SK-N-MC (cell line): ENCODE measurements around the gene CATSPERB.
"Not testable (repeated sequence)": the region's sequence is repeated elsewhere in the genome, so short reads cannot be mapped to it uniquely, and the experiment has no call there.

ENCODE experiments used
- DNase-seq: peaks from one replicate; pipeline ENCODE4 v3.0.0-alpha.2; 2011; ENCODE audit warnings: low read depth, low spot score
- H3K27ac ChIP-seq: fragments of 200-600 bp; sonication (generic); 2 replicates; pipeline ENCODE4 v1.5.1; 2016; ENCODE audit warnings: mixed run types
- H3K36me3 ChIP-seq: fragments of 200-600 bp; sonication (generic); 2 replicates; pipeline ENCODE4 v1.6.1; 2017; ENCODE audit warnings: antibody characterized with exemption, low read length, mixed read lengths; ENCODE audit not compliant: insufficient read depth
- H3K4me3 ChIP-seq: fragments of 200-600 bp; sonication (generic); 2 replicates; pipeline ENCODE4 v1.5.1; 2016
- H3K9ac ChIP-seq: fragments of 200-600 bp; sonication (generic); 2 replicates; pipeline ENCODE4 v1.8.0; 2017; ENCODE audit warnings: mixed run types, mixed read lengths; ENCODE audit not compliant: insufficient read length
- H3K9me3 ChIP-seq: fragments of 200-600 bp; sonication (generic); 2 replicates; pipeline ENCODE4 v1.6.1; 2017; ENCODE audit warnings: low read depth, mild to moderate bottlenecking, antibody characterized with exemption, low read length, moderate library complexity, mixed read lengths
- EZH2 ChIP-seq: fragments of 200-600 bp; sonication (generic); IDR thresholded peaks from one replicate; pipeline ENCODE4 v1.6.1; 2017; ENCODE audit warnings: antibody characterized with exemption
- FOXP2 ChIP-seq: optimal IDR thresholded peaks from 2 replicates; pipeline ENCODE3; 2011; ENCODE audit warnings: mild to moderate bottlenecking, moderate library complexity; ENCODE audit not compliant: insufficient read depth; ENCODE audit errors: extremely low read length, control extremely low read depth
- POLR2AphosphoS5 ChIP-seq: IDR thresholded peaks from 2 replicates; pipeline ENCODE4 v1.6.1; 2012; ENCODE audit warnings: mild to moderate bottlenecking, low read depth, low read length, borderline replicate concordance

CATSPERB gene

DNA sequence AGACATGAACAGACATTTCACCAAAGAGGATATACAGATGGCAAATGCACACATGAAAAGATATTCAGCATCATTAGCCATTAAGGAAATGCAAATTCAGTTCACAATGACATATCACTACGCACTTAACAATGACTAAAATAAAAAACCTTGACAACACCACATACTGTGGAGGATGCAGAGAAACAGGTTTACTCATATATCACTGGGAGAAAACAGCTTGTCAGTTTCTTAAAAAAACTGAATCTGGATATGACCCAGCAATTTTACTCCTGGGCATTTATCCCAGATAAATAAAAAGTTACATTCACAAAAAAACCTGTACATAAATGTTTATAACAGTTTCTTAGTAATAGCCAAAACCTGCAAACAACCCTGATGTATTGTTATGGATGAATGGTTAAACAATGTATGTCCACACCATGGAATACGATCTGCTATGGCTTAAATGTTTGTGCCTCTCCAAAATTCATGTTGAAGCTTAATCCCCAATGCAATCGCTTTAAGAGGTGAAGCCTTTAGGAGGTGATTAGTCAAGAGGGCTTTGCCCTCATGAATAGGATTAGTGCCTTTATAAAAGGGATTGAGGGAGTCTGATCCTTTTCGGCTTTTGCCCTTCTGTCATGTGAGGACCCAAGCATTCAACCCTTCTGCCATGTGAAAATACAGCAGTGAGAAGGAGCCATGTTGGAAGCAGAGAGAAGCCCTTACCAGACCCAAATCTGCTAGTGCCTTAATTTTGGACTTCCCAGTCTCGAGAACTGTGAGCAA, 185.8 kb downstream of the CATSPERB start:
- Histone ChIP-seq H3K9ac (no peak overlapping the region), H3K9me3 (no peaks in the 10 kb centered on the region; the same call in 1 of the 2 replicates), H3K36me3 (no peaks in the 10 kb centered on the region), H3K4me3 (no peak overlapping the region), H3K27ac (no peak overlapping the region)
- TF ChIP-seq POLR2AphosphoS5 (no peak), EZH2 (no peak), FOXP2 (no peak)
- no peak for DNase-seq

DNA sequence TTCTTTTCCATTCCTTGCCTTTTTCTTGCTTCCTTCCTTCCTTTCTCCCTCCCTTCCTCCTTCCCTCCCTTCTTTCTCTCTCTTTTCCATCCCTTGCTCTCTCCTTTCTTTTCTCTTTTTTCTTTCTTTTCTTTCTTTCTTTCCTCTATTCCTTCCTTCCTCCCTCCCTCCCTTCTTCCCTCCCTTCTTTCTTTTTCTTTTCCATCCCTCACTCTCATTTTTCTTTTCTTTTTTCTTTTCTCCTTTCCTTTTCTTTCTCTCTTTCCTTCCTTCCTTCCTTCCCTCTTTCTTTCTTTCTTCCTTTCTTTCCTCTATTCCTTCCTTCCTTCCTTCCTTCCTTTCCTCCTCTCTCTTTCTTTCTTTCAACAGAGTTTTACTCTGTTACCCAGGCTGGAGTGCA, 186.7 kb downstream of the CATSPERB start:
- no peaks in the 10 kb centered on the region for H3K36me3 ChIP-seq
- no peaks in the 10 kb centered on the region; the same call in 1 of the 2 replicates for H3K9me3 ChIP-seq
- no peak overlapping the region for H3K9ac ChIP-seq
- no peak overlapping the region for H3K27ac ChIP-seq
- TF ChIP-seq POLR2AphosphoS5 (no peak), EZH2 (no peak), FOXP2 (no peak)
- H3K4me3 ChIP-seq = no peak overlapping the region
- DNase-seq = no peak

DNA sequence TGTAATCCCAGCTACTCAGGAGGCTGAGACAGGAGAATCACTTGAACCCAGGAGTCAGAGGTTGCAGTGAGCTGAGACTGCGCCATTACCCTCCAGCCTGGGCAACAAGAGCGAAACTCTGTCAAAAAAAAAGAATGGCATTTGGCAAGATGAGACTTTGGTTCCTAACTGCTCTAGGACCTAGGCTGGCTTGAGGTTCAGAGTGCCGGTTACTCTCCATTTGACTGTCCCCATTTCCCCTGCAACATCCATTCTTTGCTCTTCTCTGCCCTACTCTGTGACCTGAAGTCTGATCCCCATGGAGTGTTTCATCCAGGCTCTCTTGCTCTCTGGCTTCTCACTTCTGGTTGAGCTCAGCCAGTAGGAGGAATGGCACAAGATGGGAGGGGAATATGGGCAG, 195.6 kb downstream of the CATSPERB start:
- no peak for DNase-seq
- Histone ChIP-seq H3K9ac (no peak overlapping the region), H3K27ac (no peak overlapping the region), H3K4me3 (no peak overlapping the region), H3K36me3 (no peaks in the 10 kb centered on the region), H3K9me3 (no peaks in the 10 kb centered on the region)
- no peak for TF ChIP-seq EZH2
- TF ChIP-seq FOXP2 = no peak
- no peak for TF ChIP-seq POLR2AphosphoS5

DNA sequence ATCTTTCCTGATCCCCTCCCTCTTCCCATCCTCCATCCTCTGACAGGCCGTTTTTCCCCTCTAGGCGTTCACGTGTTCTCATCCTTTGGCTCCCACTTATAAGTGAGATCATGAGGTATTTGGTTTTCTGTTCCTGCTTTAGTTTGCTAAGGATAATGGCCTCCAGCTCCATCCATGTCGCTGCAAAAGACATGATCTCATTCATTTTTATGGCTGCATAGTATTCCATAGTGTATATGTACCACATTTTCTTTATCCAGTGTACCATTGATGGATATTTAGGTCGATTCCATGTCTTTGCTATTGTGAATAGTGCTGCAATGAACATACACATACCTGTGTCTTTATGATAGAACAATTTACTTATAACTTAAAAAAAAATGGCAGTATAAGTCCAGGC, 197.8 kb downstream of the CATSPERB start:
- not testable (repeated sequence) for H3K9me3 ChIP-seq, H3K4me3 ChIP-seq, DNase-seq, H3K27ac ChIP-seq, H3K36me3 ChIP-seq, H3K9ac ChIP-seq

DNA sequence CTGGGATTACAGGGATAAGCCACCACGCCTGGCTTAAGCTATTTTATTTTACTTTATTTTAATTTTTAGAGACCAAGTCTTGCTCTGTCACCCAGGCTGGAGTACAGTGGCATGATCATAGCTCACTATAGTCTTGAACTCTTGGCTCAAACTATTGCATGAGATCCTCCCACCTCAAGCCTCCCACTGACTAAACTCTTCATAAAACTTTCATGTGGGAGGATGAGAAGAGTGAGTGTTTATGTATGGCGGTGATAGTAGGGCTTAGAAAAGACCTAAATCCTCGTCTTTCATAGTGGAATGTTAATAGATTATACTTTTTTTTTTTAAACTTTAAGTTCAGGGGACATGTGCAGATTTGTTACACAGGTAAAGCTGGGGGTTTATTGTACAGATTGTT, 198.3 kb downstream of the CATSPERB start:
- no peak overlapping the region for H3K9ac ChIP-seq
- no peaks in the 10 kb centered on the region for H3K36me3 ChIP-seq
- H3K27ac ChIP-seq = no peak overlapping the region
- no peaks in the 10 kb centered on the region for H3K9me3 ChIP-seq
- no peak for DNase-seq
- TF ChIP-seq FOXP2 (no peak), EZH2 (no peak), POLR2AphosphoS5 (no peak)
- H3K4me3 ChIP-seq = no peak overlapping the region
